ENCODE measurements around the gene SLC25A25.
"Not testable (repeated sequence)": the region's sequence is repeated elsewhere in the genome, so short reads cannot be mapped to it uniquely, and the experiment has no call there.

SLC25A25 gene

DNA sequence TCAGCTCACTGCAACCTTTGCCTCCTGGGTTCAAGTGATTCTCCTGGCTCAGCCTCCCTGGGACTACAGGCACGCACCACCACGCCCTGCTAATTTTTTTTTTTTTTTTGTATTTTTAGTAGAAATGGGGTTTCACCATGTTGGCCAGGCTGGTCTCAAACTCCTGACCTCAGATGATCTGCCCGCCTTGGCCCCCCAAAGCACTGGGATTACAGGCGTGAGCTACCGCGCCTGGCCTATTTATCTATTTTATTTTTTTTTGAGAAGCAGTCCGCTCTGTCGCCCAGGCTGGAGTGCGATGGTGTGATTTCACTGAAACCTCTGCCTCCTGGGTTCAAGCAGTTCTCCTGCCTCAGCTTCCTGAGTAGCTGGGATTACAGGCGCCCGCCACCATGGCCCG is 3.4 kb downstream of the SLC25A25 start:
- H3K36me3 ChIP-seq (ENCODE audit: control insufficient read depth, insufficient read depth, low read length); H3K9me3 ChIP-seq (ENCODE audit: control insufficient read depth, low read length); H3K27me3 ChIP-seq (replicated peaks; ENCODE audit: control insufficient read depth, insufficient read depth, low read length, poor library complexity, severe bottlenecking); DNase-seq: not testable (repeated sequence)
- Histone ChIP-seq H3K4me3 (ENCODE audit: insufficient read depth, low read depth, low read length, poor library complexity, severe bottlenecking) (peak overlapping the region; percentile 31), H3K27ac (ENCODE audit: insufficient read depth, low read length, poor library complexity, severe bottlenecking) (peak overlapping the region; percentile 71), H3K4me1 (ENCODE audit: control insufficient read depth, insufficient read depth, low read length, poor library complexity, severe bottlenecking) (peaks cover 39% of the 10 kb centered on the region)

DNA sequence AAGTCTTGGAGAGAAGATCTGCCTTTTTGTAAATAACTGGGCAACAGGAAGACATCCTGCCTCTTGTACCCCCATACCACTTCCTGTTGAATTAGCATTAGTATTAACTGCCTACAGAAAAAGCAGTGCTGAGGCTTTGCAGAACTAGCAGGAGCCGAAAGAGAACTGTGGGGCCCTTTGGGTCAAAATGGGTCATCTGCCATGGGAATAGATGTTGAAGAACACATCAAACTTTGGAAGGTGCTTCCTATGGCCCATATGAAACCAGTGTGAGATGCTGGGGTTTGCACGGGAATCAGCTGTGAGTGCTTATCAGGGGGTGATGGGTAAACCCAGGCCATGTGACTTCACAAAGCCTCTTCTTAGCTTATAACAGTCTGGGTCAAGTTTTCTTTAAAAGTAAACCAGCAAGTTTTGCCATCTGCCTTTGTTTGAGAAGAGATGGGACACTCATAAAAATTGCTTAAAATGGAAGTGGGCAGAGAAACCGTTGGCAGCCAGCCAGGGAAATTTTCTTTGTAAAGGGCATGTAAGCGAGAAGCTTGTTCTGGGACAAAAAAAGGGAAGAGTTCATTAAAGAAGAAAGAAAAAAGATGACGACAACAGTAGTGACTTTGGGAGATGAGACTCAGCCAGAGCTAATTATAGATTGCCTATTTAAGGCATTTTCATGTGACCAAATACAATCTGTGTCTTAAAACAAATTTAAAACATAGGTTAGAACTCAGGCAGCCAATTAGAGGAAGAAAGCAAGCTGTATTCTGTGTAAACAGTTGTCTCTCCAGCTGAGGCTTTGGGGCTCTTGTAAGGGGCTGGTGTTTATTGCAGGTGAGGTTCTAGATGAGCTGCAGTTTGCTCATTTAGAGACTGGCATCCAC is 4.4 kb downstream of the SLC25A25 start:
- peak overlapping the region; percentile 31 for H3K4me3 ChIP-seq (ENCODE audit: insufficient read depth, low read depth, low read length, poor library complexity, severe bottlenecking)
- no peaks in the 10 kb centered on the region for H3K36me3 ChIP-seq (ENCODE audit: control insufficient read depth, insufficient read depth, low read length)
- peaks cover 34% of the 10 kb centered on the region for H3K4me1 ChIP-seq (ENCODE audit: control insufficient read depth, insufficient read depth, low read length, poor library complexity, severe bottlenecking)

DNA sequence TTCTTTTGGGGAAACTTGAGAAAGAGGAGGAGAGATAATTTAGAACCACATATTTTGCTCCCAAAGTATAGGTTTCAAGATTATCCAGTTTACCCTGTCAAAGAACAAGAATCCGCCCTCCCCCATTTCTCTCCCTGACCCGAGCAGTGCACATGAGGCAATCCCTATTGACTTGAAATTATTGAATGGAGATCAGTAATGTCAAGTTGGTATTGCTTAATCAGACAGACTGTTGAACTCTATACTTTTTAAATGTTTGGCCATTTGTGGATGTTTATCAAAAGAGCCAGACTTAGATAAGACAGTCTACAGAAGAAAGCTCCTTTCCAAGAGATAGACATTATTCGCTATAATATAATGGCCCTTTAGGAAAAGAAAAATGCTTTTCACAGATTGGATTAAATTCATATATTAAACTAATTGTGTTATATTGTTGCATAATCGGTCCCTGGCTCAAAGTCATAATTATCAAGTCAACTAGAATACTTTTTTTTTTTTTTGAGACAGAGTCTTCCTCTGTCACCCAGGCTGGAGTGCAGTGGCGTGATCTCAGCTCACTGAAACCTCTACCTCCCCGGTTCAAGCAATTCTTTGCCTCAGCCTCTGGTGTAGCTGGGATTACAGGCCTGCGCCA is 5.3 kb downstream of the SLC25A25 start:
- DNase-seq = no peak
- Histone ChIP-seq H3K4me1 (ENCODE audit: control insufficient read depth, insufficient read depth, low read length, poor library complexity, severe bottlenecking) (peaks cover 39% of the 10 kb centered on the region), H3K36me3 (ENCODE audit: control insufficient read depth, insufficient read depth, low read length) (no peaks in the 10 kb centered on the region), H3K9me3 (ENCODE audit: control insufficient read depth, low read length) (no peaks in the 10 kb centered on the region), H3K27me3 (replicated peaks; ENCODE audit: control insufficient read depth, insufficient read depth, low read length, poor library complexity, severe bottlenecking) (no peaks in the 10 kb centered on the region), H3K4me3 (ENCODE audit: insufficient read depth, low read depth, low read length, poor library complexity, severe bottlenecking) (peak overlapping the region; percentile 4), H3K27ac (ENCODE audit: insufficient read depth, low read length, poor library complexity, severe bottlenecking) (peak overlapping the region; percentile 71)

More for the DNA sequence above, 4.4 kb downstream of the SLC25A25 start:
- Histone ChIP-seq H3K27me3 (replicated peaks; ENCODE audit: control insufficient read depth, insufficient read depth, low read length, poor library complexity, severe bottlenecking) (no peaks in the 10 kb centered on the region), H3K27ac (ENCODE audit: insufficient read depth, low read length, poor library complexity, severe bottlenecking) (peak overlapping the region; percentile 71), H3K9me3 (ENCODE audit: control insufficient read depth, low read length) (no peaks in the 10 kb centered on the region)
- peak in 2 of 3 donors; percentile 36 to 61 for DNase-seq

DNA sequence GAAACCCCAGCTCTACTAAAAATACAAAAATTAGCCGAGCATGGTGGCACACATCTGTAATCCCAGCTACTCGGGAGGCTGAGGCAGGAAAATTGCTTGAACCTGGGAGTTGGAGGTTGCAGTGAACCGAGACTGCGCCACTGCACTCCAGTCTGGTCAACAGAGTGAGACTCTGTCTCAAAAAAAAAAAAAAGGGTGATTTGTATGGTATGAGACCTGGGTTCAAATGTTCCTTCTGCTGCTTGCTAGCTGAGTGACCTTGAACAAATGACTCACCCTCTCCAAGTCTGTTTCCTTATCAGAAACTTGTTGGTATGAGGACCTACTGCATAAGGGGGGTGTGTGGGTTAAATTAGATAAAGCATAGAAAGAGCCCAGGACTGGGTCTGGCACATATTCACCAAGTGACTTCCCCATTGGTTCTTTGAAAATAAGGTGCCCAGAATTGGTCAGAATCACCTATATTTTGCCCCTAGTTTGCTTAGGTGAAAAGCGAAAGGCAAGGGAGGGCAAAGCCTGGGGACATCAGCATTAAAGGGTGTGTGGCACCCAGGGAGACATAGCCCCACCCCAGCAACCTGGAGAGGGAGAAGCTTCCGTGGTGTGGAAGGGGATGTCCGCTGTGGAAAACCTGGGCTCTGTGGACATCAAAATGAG is 9.9 kb downstream of the SLC25A25 start:
- Histone ChIP-seq H3K27ac (ENCODE audit: insufficient read depth, low read length, poor library complexity, severe bottlenecking) (no peak overlapping the region), H3K9me3 (ENCODE audit: control insufficient read depth, low read length) (no peaks in the 10 kb centered on the region), H3K4me1 (ENCODE audit: control insufficient read depth, insufficient read depth, low read length, poor library complexity, severe bottlenecking) (peaks cover 26% of the 10 kb centered on the region), H3K27me3 (replicated peaks; ENCODE audit: control insufficient read depth, insufficient read depth, low read length, poor library complexity, severe bottlenecking) (no peaks in the 10 kb centered on the region), H3K4me3 (ENCODE audit: insufficient read depth, low read depth, low read length, poor library complexity, severe bottlenecking) (no peak overlapping the region), H3K36me3 (ENCODE audit: control insufficient read depth, insufficient read depth, low read length) (no peaks in the 10 kb centered on the region)
- no peak for DNase-seq

DNA sequence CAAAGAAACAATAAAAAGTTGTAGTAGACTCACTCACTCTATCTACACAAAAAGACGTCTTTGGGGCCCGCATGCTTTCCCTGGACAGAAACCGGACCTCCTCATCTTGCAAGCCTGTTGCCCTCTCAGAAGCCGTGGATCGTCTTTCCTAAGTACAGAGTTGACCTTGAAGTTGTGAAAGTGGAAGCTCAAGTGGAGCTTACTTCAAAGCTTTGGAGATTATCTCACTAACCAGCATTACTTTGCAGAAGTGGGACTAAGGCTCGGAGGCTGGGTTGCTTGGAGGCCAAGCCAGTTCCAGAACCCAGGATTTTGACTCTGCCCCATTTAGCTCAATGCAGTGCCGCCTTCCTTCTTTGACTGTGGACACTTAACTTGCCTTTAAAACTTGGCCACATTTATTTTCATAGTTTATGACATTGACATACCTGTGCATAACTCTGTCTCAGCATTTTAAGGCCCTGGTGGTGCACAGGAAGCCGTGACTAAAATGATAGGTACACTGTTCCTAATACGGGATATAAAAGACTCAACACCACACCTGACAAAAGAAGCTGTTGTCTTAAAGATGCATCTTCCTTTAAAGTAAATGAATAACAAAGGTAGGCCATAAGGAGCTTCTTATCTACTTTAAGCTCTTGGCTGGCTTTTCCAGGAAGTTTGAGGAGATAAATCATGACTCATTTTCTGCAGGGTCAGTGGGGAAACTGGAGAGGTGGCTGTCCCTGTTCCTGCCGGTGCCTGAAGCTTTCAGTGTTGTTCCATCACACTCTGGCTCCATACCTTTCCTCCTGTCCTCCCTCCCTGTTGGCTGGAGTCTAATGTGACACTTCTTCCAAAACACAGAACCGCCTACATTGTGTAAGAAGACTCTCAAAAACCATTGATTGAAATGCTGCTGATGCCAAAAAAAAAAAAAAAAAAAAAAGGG is 10.7 kb downstream of the SLC25A25 start:
- Histone ChIP-seq H3K4me1 (ENCODE audit: control insufficient read depth, insufficient read depth, low read length, poor library complexity, severe bottlenecking) (peaks cover 19% of the 10 kb centered on the region), H3K36me3 (ENCODE audit: control insufficient read depth, insufficient read depth, low read length) (no peaks in the 10 kb centered on the region), H3K9me3 (ENCODE audit: control insufficient read depth, low read length) (no peaks in the 10 kb centered on the region), H3K27me3 (replicated peaks; ENCODE audit: control insufficient read depth, insufficient read depth, low read length, poor library complexity, severe bottlenecking) (no peaks in the 10 kb centered on the region), H3K4me3 (ENCODE audit: insufficient read depth, low read depth, low read length, poor library complexity, severe bottlenecking) (no peak overlapping the region), H3K27ac (ENCODE audit: insufficient read depth, low read length, poor library complexity, severe bottlenecking) (no peak overlapping the region)
- no peak for DNase-seq

DNA sequence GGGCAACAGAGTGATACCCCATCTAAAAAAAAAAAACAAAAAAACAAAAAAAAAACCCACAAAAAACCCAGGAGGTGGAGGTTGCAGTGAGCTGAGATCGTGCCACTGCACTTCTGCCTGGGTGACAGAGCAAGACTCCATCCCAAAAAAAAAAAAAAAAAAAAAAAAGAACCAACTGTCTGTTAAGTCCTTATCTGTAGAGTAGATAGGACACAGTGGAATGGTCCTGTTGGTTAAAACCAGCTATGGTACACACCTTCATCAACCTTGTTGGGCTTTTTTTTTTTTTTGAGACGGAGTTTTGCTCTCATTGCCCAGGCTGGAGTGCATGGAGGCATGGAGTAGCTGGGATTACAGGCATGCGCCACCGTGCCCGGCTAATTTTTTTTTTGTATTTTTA is 12.2 kb downstream of the SLC25A25 start:
- Histone ChIP-seq H3K4me3 (ENCODE audit: insufficient read depth, low read depth, low read length, poor library complexity, severe bottlenecking) (no peak overlapping the region), H3K27me3 (replicated peaks; ENCODE audit: control insufficient read depth, insufficient read depth, low read length, poor library complexity, severe bottlenecking) (no peaks in the 10 kb centered on the region), H3K27ac (ENCODE audit: insufficient read depth, low read length, poor library complexity, severe bottlenecking) (no peak overlapping the region), H3K36me3 (ENCODE audit: control insufficient read depth, insufficient read depth, low read length) (no peaks in the 10 kb centered on the region), H3K9me3 (ENCODE audit: control insufficient read depth, low read length) (no peaks in the 10 kb centered on the region), H3K4me1 (ENCODE audit: control insufficient read depth, insufficient read depth, low read length, poor library complexity, severe bottlenecking) (peaks cover 15% of the 10 kb centered on the region)
- DNase-seq = no peak

DNA sequence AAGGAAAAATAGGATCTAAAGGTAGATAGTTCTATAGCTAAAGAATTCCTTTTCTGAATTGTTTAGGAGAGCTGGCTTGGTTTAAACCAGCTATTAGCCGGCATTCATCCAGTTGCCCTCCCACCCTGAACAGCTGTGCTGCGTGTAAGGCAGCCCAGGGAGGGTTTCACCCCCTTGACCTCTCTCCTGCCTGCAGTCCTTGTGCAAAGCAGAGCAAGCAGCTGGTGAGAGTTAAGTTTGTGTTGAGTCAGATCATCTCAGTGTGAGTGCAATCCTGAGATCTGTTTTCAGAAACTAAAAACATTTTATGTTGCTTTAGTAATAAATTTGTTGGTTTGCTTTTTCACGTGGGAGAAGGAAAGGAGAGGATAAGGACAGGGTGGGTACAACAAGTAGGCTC is 13.0 kb downstream of the SLC25A25 start:
- peaks cover 15% of the 10 kb centered on the region for H3K4me1 ChIP-seq (ENCODE audit: control insufficient read depth, insufficient read depth, low read length, poor library complexity, severe bottlenecking)
- no peaks in the 10 kb centered on the region for H3K36me3 ChIP-seq (ENCODE audit: control insufficient read depth, insufficient read depth, low read length)
- no peak overlapping the region for H3K4me3 ChIP-seq (ENCODE audit: insufficient read depth, low read depth, low read length, poor library complexity, severe bottlenecking)
- no peak for DNase-seq
- no peaks in the 10 kb centered on the region for H3K27me3 ChIP-seq (replicated peaks; ENCODE audit: control insufficient read depth, insufficient read depth, low read length, poor library complexity, severe bottlenecking)
- no peaks in the 10 kb centered on the region for H3K9me3 ChIP-seq (ENCODE audit: control insufficient read depth, low read length)
- no peak overlapping the region for H3K27ac ChIP-seq (ENCODE audit: insufficient read depth, low read length, poor library complexity, severe bottlenecking)

DNA sequence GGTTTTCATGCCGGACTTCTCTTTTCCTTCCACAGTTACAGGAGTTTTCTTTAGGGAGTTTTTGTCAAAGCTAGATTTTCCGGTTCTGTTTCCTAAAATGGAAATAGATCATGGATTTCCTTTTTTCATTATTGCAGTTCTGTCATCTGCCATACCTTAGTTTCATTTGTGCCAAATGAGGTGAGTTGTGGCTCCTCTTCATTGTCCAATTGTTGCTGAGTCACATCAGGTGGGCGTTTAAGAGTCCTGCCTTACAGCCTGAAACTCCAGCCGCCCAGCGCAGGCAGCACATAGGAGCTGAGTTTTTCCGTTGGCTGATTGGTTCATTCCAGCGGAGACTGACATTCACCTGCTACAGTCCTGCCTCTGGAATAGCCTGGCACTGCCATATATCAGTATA is 14.1 kb downstream of the SLC25A25 start:
- no peak overlapping the region for H3K27ac ChIP-seq (ENCODE audit: insufficient read depth, low read length, poor library complexity, severe bottlenecking)
- no peak for DNase-seq
- H3K9me3 ChIP-seq (ENCODE audit: control insufficient read depth, low read length) = no peaks in the 10 kb centered on the region
- no peaks in the 10 kb centered on the region for H3K36me3 ChIP-seq (ENCODE audit: control insufficient read depth, insufficient read depth, low read length)
- peaks cover 15% of the 10 kb centered on the region for H3K4me1 ChIP-seq (ENCODE audit: control insufficient read depth, insufficient read depth, low read length, poor library complexity, severe bottlenecking)
- no peak overlapping the region for H3K4me3 ChIP-seq (ENCODE audit: insufficient read depth, low read depth, low read length, poor library complexity, severe bottlenecking)
- no peaks in the 10 kb centered on the region for H3K27me3 ChIP-seq (replicated peaks; ENCODE audit: control insufficient read depth, insufficient read depth, low read length, poor library complexity, severe bottlenecking)

DNA sequence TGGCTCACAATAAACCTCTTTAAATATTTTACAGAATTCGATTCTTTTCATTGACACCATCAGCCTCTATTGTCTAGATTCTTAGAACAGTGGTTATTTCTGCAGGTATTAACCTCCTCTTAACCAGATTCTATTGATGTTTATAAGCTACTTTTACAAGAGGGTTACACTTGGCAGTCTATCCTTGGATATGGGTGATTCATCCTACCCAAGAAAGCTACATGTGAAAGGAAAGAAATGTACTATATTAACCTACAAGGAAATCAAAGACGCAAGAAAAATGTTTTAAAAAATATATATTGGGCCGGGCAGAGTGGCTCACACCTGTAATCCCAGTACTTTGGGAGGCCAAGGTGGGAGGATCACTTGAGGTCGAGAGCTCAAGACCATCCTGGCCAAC is 16.7 kb downstream of the SLC25A25 start:
- Histone ChIP-seq H3K27ac (ENCODE audit: insufficient read depth, low read length, poor library complexity, severe bottlenecking) (no peak overlapping the region), H3K4me1 (ENCODE audit: control insufficient read depth, insufficient read depth, low read length, poor library complexity, severe bottlenecking) (peaks cover 9% of the 10 kb centered on the region), H3K36me3 (ENCODE audit: control insufficient read depth, insufficient read depth, low read length) (no peaks in the 10 kb centered on the region), H3K9me3 (ENCODE audit: control insufficient read depth, low read length) (no peaks in the 10 kb centered on the region), H3K4me3 (ENCODE audit: insufficient read depth, low read depth, low read length, poor library complexity, severe bottlenecking) (no peak overlapping the region), H3K27me3 (replicated peaks; ENCODE audit: control insufficient read depth, insufficient read depth, low read length, poor library complexity, severe bottlenecking) (no peaks in the 10 kb centered on the region)
- DNase-seq = no peak
